GM18520 (cell line): ENCODE measurements around the gene VSIG2.
A peak's percentile ranks its signal among the peaks of the same experiment; 100 is the strongest.

Experiments used
- ATAC-seq: cut with Tn5 transposase; IDR thresholded peaks from one replicate; pipeline ENCODE4 v1.9.1; 2021; ENCODE audit not compliant: unreplicated experiment

VSIG2 gene

GRCh38 chr11:124724979-124725718 lies 26.9 kb downstream of the VSIG2 start:
- peak; percentile 76 for ATAC-seq

DNA sequence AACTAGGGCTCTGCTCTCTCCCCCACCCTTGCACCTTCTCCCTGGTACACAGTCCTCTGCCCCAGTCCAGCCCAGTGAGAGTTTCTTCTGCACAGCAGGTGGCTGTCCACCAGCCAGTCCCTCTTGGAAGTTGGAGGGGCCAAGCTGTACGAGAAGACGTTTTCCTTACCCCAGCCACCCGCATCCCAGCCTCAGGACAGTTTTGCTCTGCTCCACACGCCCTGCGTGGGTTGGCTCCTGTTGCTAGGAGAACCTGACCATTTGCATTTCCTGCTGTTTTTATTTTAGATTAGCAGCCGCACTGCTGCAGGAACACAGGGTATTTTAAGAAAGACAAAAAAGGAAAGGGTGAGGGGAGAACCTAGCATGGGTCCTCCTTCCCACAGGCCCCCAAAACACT lies 29.9 kb downstream of the VSIG2 start:
- ATAC-seq: no peak

DNA sequence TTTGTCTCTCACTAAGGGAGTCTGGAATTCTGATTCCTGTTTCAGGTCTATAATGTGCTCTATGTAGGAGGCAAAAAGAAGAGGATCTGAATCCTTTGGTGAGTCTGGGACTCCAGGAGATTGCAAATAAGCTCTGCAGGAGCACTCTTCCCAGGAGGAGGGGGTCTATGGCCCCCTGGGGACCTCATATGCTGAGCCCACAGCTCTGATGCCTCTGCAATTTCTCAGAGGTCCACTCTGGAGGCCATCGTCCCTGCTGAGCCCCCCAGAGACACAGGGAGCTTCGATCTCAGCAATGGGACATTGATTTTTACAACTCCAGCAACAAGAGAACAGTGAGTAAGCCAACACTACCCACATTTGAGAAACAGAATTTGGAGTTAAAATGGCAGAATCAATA lies 32.5 kb downstream of the VSIG2 start:
- no peak for ATAC-seq

GRCh38 chr11:124718801-124719200 lies 33.3 kb downstream of the VSIG2 start:
- ATAC-seq: no peak

- no peak for ATAC-seq
Measured at GRCh38 chr11:124717786-124718651, 34.0 kb downstream of the VSIG2 start.

DNA sequence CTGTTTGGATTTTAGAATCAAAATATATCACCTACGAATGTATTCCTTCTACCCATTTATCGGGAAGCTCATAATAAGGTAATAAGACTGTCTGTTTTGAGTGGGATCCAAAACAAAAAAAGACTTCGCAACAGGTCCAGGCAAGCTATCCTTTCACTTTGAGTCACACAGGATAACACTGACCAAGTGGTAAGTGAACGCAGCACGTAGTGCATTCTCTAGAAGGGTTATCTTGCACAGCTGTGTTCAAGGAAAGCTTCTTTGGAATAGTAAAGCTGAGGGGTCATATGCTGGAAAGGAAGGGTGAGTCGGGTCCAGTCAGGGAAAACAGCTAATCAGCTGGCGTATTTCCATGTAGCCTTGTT lies 34.7 kb downstream of the VSIG2 start:
- ATAC-seq: no peak

GRCh38 chr11:124716591-124716990 lies 35.5 kb downstream of the VSIG2 start:
- ATAC-seq: no peak

- ATAC-seq: no peak
Measured at GRCh38 chr11:124712392-124712791, 39.7 kb downstream of the VSIG2 start.

DNA sequence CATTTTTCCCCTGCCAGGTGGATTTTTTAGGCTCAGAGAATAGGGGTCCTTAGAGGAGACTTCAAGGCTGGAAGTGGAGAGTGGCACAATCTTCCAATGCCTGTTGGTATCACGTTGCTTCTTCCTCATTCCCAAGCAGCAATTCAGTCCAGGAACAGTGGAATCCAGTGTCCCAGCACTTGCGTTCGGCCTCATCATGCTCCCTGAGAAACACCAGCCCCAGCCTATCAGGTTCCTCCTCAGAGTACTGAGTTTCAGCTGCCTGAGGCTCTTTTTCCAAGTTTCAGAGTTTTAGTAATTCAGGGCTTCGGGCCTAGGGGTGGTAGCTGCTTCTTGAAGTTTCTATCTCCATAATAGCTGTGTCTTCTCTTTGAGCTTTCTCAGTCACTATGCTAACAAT lies 44.2 kb downstream of the VSIG2 start:
- no peak for ATAC-seq

DNA sequence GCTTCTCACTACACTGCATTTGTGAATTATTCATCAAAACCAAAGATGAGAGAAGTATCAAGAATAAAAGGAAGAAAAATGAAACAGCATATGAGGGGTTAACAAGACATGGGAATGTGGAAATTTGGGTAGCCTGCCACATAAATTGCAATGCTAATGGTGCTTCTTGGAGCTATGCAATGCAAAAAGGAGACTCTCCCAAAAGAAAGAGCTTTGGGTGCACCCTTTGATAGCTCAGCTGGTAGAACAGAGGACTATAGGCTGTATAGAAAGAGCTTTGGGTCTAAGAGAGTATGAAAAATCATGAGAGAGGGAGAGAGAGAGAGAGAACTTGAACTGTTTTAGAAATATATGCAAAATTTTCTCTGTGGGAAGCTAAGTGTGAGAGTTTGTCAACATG lies 52.0 kb downstream of the VSIG2 start:
- ATAC-seq: no peak

GRCh38 chr11:124699547-124699946 lies 52.5 kb downstream of the VSIG2 start:
- no peak for ATAC-seq
